ENCODE results near the gene DSC1.
"Not testable (repeated sequence)": the region's sequence is repeated elsewhere in the genome, so short reads cannot be mapped to it uniquely, and the experiment has no call there.

Gene DSC1

GRCh38 chr18:31176531-31176930 is 13.9 kb upstream of the DSC1 start:
- DNase-seq (ENCODE audit: low read depth in 2 of 2): no peak

GRCh38 chr18:31171144-31171839 is 8.6 kb upstream of the DSC1 start:
- DNase-seq (ENCODE audit: low read depth in 2 of 2): no peak

- DNase-seq (ENCODE audit: low read depth in 2 of 2): no peak
Measured at GRCh38 chr18:31170335-31170734, 7.7 kb upstream of the DSC1 start.

GRCh38 chr18:31162419-31162793 is 250 bp downstream of the DSC1 start:
- no peak for DNase-seq (ENCODE audit: low read depth in 2 of 2)

GRCh38 chr18:31161757-31162418 is 768 bp downstream of the DSC1 start:
- no peak for DNase-seq (ENCODE audit: low read depth in 2 of 2)

GRCh38 chr18:31156821-31157763 is 5.6 kb downstream of the DSC1 start:
- DNase-seq (ENCODE audit: low read depth in 2 of 2): no peak

- no peak for DNase-seq (ENCODE audit: low read depth in 2 of 2)
Measured at GRCh38 chr18:31155498-31155897, 7.2 kb downstream of the DSC1 start.

GRCh38 chr18:31154181-31154580 is 8.5 kb downstream of the DSC1 start:
- no peak for DNase-seq (ENCODE audit: low read depth in 2 of 2)

GRCh38 chr18:31149351-31149750 is 13.3 kb downstream of the DSC1 start:
- no peak for DNase-seq (ENCODE audit: low read depth in 2 of 2)

GRCh38 chr18:31148600-31148999 is 14.1 kb downstream of the DSC1 start:
- no peak for DNase-seq (ENCODE audit: low read depth in 2 of 2)

GRCh38 chr18:31146809-31147208 is 15.8 kb downstream of the DSC1 start:
- no peak for DNase-seq (ENCODE audit: low read depth in 2 of 2)

- no peak for DNase-seq (ENCODE audit: low read depth in 2 of 2)
Measured at GRCh38 chr18:31143025-31143424, 19.6 kb downstream of the DSC1 start.

GRCh38 chr18:31138709-31139108 is 23.9 kb downstream of the DSC1 start:
- no peak for DNase-seq (ENCODE audit: low read depth in 2 of 2)

GRCh38 chr18:31134988-31135529 is 27.6 kb downstream of the DSC1 start:
- DNase-seq (ENCODE audit: low read depth in 2 of 2): no peak

- DNase-seq (ENCODE audit: low read depth in 2 of 2): no peak
Measured at GRCh38 chr18:31129398-31130115, 33.1 kb downstream of the DSC1 start.

GRCh38 chr18:31125878-31126277 is 36.8 kb downstream of the DSC1 start:
- no peak for DNase-seq (ENCODE audit: low read depth in 2 of 2)

GRCh38 chr18:31123125-31123524 is 39.5 kb downstream of the DSC1 start:
- DNase-seq (ENCODE audit: low read depth in 2 of 2): not testable (repeated sequence)

- DNase-seq (ENCODE audit: low read depth in 2 of 2): no peak
Measured at GRCh38 chr18:31120594-31120993, 42.1 kb downstream of the DSC1 start.

- no peak for DNase-seq (ENCODE audit: low read depth in 2 of 2)
Measured at GRCh38 chr18:31116853-31117595, 45.6 kb downstream of the DSC1 start.

GRCh38 chr18:31112804-31113203 is 49.9 kb downstream of the DSC1 start:
- no peak for DNase-seq (ENCODE audit: low read depth in 2 of 2)

GRCh38 chr18:31105733-31106132 is 56.9 kb downstream of the DSC1 start:
- DNase-seq (ENCODE audit: low read depth in 2 of 2): no peak
